H9 (cell line): ENCODE data around the gene MAP3K2. TPM values are rescaled to one million over a fixed set of nuclear protein-coding genes. Genes with fewer than 3 reads are reported as not detected.
A peak's percentile ranks its signal among the peaks of the same experiment; 100 is the strongest.

ENCODE experiments used
- DNase-seq: peaks from one replicate; pipeline ENCODE4 v3.0.0-alpha.2; 2017
- H2AFZ ChIP-seq: one replicate; pipeline ENCODE4 v1.6.1; 2013; ENCODE audit warnings: mild to moderate bottlenecking, low read length, control low read depth, moderate library complexity
- H2AK5ac ChIP-seq: 2 replicates; pipeline ENCODE4 v1.6.1; 2013; ENCODE audit warnings: low read length, control low read depth, mixed read lengths; ENCODE audit not compliant: insufficient read length
- H2BK120ac ChIP-seq: one replicate; pipeline ENCODE4 v1.6.1; 2013; ENCODE audit warnings: low read depth, mild to moderate bottlenecking, low read length, control low read depth, inconsistent platforms; ENCODE audit not compliant: poor library complexity, severe bottlenecking
- H2BK12ac ChIP-seq: 2 replicates; pipeline ENCODE4 v1.6.1; 2013; ENCODE audit warnings: low read length, control low read depth, mixed read lengths, low read depth; ENCODE audit not compliant: insufficient read length
- H2BK15ac ChIP-seq: 2 replicates; pipeline ENCODE4 v1.6.1; 2013; ENCODE audit warnings: low read depth, low read length, control low read depth
- H2BK20ac ChIP-seq: one replicate; pipeline ENCODE4 v1.6.1; 2013; ENCODE audit warnings: low read depth, mild to moderate bottlenecking, low read length, control low read depth, inconsistent platforms; ENCODE audit not compliant: poor library complexity, severe bottlenecking
- H2BK5ac ChIP-seq: 2 replicates; pipeline ENCODE4 v1.6.1; 2013; ENCODE audit warnings: low read length, control low read depth, mixed read lengths; ENCODE audit not compliant: insufficient read length
- H3K14ac ChIP-seq: 2 replicates; pipeline ENCODE4 v1.6.1; 2013; ENCODE audit warnings: low read length, control low read depth; ENCODE audit not compliant: insufficient read depth
- H3K18ac ChIP-seq: 2 replicates; pipeline ENCODE4 v1.6.1; 2013; ENCODE audit warnings: low read depth, mild to moderate bottlenecking, mixed read lengths, low read length, control low read depth; ENCODE audit not compliant: insufficient read length
- H3K23ac ChIP-seq: 2 replicates; pipeline ENCODE4 v1.6.1; 2013; ENCODE audit warnings: low read length, control low read depth, mixed read lengths, low read depth; ENCODE audit not compliant: insufficient read length
- H3K23me2 ChIP-seq: 2 replicates; pipeline ENCODE4 v1.6.1; 2013; ENCODE audit warnings: low read depth, mild to moderate bottlenecking, mixed read lengths, low read length, control low read depth; ENCODE audit not compliant: insufficient read length, poor library complexity, severe bottlenecking
- H3K27ac ChIP-seq: 2 replicates; pipeline ENCODE4 v1.5.1; 2013; ENCODE audit warnings: low read length, control low read depth, mixed read lengths, low read depth; ENCODE audit not compliant: insufficient read length
- H3K27me3 ChIP-seq: 2 replicates; pipeline ENCODE4 v1.6.1; 2013; ENCODE audit warnings: low read length, control low read depth, inconsistent platforms; ENCODE audit not compliant: insufficient read depth
- H3K4ac ChIP-seq: 2 replicates; pipeline ENCODE4 v1.6.1; 2013; ENCODE audit warnings: low read depth, mild to moderate bottlenecking, control low read depth, inconsistent platforms, low read length, moderate library complexity
- H3K4me1 ChIP-seq: 2 replicates; pipeline ENCODE4 v1.6.1; 2013; ENCODE audit warnings: low read length, control low read depth, inconsistent platforms; ENCODE audit not compliant: insufficient read depth
- H3K4me2 ChIP-seq: 2 replicates; pipeline ENCODE4 v1.6.1; 2013; ENCODE audit warnings: low read length, control low read depth, mixed read lengths; ENCODE audit not compliant: insufficient read length, insufficient read depth
- H3K56ac ChIP-seq: 2 replicates; pipeline ENCODE4 v1.6.1; 2013; ENCODE audit warnings: low read depth, mild to moderate bottlenecking, mixed read lengths, low read length, control low read depth; ENCODE audit not compliant: insufficient read length
- H3K79me1 ChIP-seq: 2 replicates; pipeline ENCODE4 v1.6.1; 2013; ENCODE audit warnings: low read depth, mild to moderate bottlenecking, moderate library complexity, low read length, control low read depth, inconsistent platforms; ENCODE audit not compliant: insufficient read depth, poor library complexity, severe bottlenecking
- H3K79me2 ChIP-seq: 2 replicates; pipeline ENCODE4 v1.6.1; 2013; ENCODE audit warnings: low read length, control low read depth, inconsistent platforms; ENCODE audit not compliant: insufficient read depth
- H3K9ac ChIP-seq: 2 replicates; pipeline ENCODE4 v1.6.1; 2013; ENCODE audit warnings: low read length, control low read depth, mixed read lengths; ENCODE audit not compliant: insufficient read length; ENCODE audit errors: extremely low read depth
- H3K9me3 ChIP-seq: one replicate; pipeline ENCODE4 v1.6.1; 2013; ENCODE audit warnings: low read depth, low read length, inconsistent platforms; ENCODE audit not compliant: control insufficient read depth
- H3T11ph ChIP-seq: one replicate; pipeline ENCODE4 v1.6.1; 2013; ENCODE audit warnings: mild to moderate bottlenecking, low read length, control low read depth, inconsistent platforms
- H4K20me1 ChIP-seq: one replicate; pipeline ENCODE4 v1.6.1; 2013; ENCODE audit not compliant: control insufficient read depth, insufficient read length, insufficient read depth
- H4K5ac ChIP-seq: 2 replicates; pipeline ENCODE4 v1.6.1; 2013; ENCODE audit warnings: low read depth, mild to moderate bottlenecking, mixed read lengths, low read length, control low read depth; ENCODE audit not compliant: insufficient read length
- H4K8ac ChIP-seq: replicated peaks from 2 replicates; pipeline ENCODE4 v1.6.1; 2013; ENCODE audit warnings: low read length, control low read depth, mixed read lengths, low read depth; ENCODE audit not compliant: insufficient read length
- H4K91ac ChIP-seq: 2 replicates; pipeline ENCODE4 v1.6.1; 2013; ENCODE audit warnings: low read depth, mild to moderate bottlenecking, moderate library complexity, mixed read lengths, low read length, control low read depth; ENCODE audit not compliant: insufficient read length
- H3K27ac Mint-ChIP-seq, 3 experiments: 2 replicates in 2 of 3; 3 replicates in 1 of 3; pipeline ENCODE4 v1.8.0; 2020 to 2021; ENCODE audit warnings: mixed read lengths in 3 of 3, mild to moderate bottlenecking in 1 of 3, moderate library complexity in 1 of 3
- H3K27me3 Mint-ChIP-seq: 2 replicates; pipeline ENCODE4 v1.8.0; 2021; ENCODE audit warnings: low read depth, mild to moderate bottlenecking, moderate library complexity, mixed read lengths
- H3K36me3 Mint-ChIP-seq, 3 experiments: 2 replicates in 2 of 3; 3 replicates in 1 of 3; pipeline ENCODE4 v1.8.0; 2020 to 2021; ENCODE audit warnings: low read depth in 3 of 3, mixed read lengths in 3 of 3; ENCODE audit not compliant: insufficient read depth in 1 of 3
- H3K4me1 Mint-ChIP-seq, 2 experiments: 2 replicates each; pipeline ENCODE4 v1.8.0; 2020; ENCODE audit warnings: mixed read lengths in 2 of 2
- H3K4me3 Mint-ChIP-seq, 2 experiments: 2 replicates in 1 of 2; 3 replicates in 1 of 2; pipeline ENCODE4 v1.8.0; 2020 to 2021; ENCODE audit warnings: mild to moderate bottlenecking in 2 of 2, mixed read lengths in 2 of 2, moderate library complexity in 1 of 2
- H3K9me3 Mint-ChIP-seq, 2 experiments: 2 replicates in 1 of 2; 3 replicates in 1 of 2; pipeline ENCODE4 v1.8.0; 2020; ENCODE audit warnings: mild to moderate bottlenecking in 2 of 2, mixed read lengths in 2 of 2, moderate library complexity in 1 of 2
- WGBS: extraction: QIAGEN DNeasy Blood & Tissue Kit; methylation state at CpG from one replicate; pipeline ENCODE4 v1.1.7; 2013; ENCODE audit warnings: missing lambda C conversion rate, low lambda C conversion rate, mixed read lengths; ENCODE audit not compliant: insufficient read length; ENCODE audit errors: extremely low coverage; 5-methylcytosine and 5-hydroxymethylcytosine counted together
- total RNA-seq: library from RNA; stranded (reverse); gene quantifications from 2 replicates; pipeline ENCODE4 v1.2.1, GENCODE V29; 2021
- TF ChIP-seq, protein P1 (sequence below): fragments of 200-600 bp; sonication (generic); conservative IDR thresholded peaks from 3 replicates; pipeline ENCODE4 v1.8.0; 2021; ENCODE audit warnings: antibody characterized with exemption, mild to moderate bottlenecking

The MAP3K2 gene
- total RNA-seq, 1 experiment from 2014 or later = 25.8 TPM

- Histone ChIP-seq H2BK120ac (no peak overlapping the region), H4K91ac (no peak overlapping the region), H2AFZ (no peak overlapping the region), H3T11ph (no peak overlapping the region), H2BK15ac (no peak overlapping the region), H3K79me1 (no peaks in the 10 kb centered on the region), H2BK12ac (no peak overlapping the region), H3K56ac (no peak overlapping the region), H3K23ac (no peak overlapping the region), H3K79me2 (no peaks in the 10 kb centered on the region), H3K4me2 (no peak overlapping the region), H4K20me1 (no peaks in the 10 kb centered on the region), H3K14ac (no peak overlapping the region), H3K23me2 (peaks cover 10% of the 10 kb centered on the region), H4K8ac (no peak overlapping the region), H3K4me1 (no peaks in the 10 kb centered on the region), H4K5ac (no peak overlapping the region), H3K9me3 (no peaks in the 10 kb centered on the region), H3K4ac (no peak overlapping the region), H3K9ac (no peak overlapping the region), H2AK5ac (no peak overlapping the region), H3K27ac (no peak overlapping the region), H2BK20ac (no peak overlapping the region), H3K18ac (no peak overlapping the region), H2BK5ac (no peak overlapping the region), H3K27me3 (peaks cover 6% of the 10 kb centered on the region; the same call in 1 of the 2 replicates)
- H3K4me3 Mint-ChIP-seq = peak overlapping the region in 1 of 2 experiments; percentile 1; a peak in 1 of 5 replicates
- no peak overlapping the region for H3K27ac Mint-ChIP-seq
- TF ChIP-seq, protein P1, sequence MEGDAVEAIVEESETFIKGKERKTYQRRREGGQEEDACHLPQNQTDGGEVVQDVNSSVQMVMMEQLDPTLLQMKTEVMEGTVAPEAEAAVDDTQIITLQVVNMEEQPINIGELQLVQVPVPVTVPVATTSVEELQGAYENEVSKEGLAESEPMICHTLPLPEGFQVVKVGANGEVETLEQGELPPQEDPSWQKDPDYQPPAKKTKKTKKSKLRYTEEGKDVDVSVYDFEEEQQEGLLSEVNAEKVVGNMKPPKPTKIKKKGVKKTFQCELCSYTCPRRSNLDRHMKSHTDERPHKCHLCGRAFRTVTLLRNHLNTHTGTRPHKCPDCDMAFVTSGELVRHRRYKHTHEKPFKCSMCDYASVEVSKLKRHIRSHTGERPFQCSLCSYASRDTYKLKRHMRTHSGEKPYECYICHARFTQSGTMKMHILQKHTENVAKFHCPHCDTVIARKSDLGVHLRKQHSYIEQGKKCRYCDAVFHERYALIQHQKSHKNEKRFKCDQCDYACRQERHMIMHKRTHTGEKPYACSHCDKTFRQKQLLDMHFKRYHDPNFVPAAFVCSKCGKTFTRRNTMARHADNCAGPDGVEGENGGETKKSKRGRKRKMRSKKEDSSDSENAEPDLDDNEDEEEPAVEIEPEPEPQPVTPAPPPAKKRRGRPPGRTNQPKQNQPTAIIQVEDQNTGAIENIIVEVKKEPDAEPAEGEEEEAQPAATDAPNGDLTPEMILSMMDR = no peak
- H3K27me3 Mint-ChIP-seq = peaks cover 80% of the 10 kb centered on the region
- H3K36me3 Mint-ChIP-seq = no peaks in the 10 kb centered on the region
- DNase-seq = no peak
- H3K4me1 Mint-ChIP-seq = peaks cover 21 to 25% of the 10 kb centered on the region in 2 experiments
- WGBS = no CpG with 5 or more reads among the region's 15 CpGs
- peaks cover 0 to 2% of the 10 kb centered on the region in 2 experiments; a peak in 1 of 5 replicates for H3K9me3 Mint-ChIP-seq
These were observed 33.5 kb upstream of the MAP3K2 start for GRCh38 chr2:127421116-127421800.
